Measurements from ENCODE around the gene CCDC187. TPM values are rescaled to one million over a fixed set of nuclear protein-coding genes. Genes with fewer than 3 reads are reported as not detected.
A peak's percentile ranks its signal among the peaks of the same experiment; 100 is the strongest.

CCDC187 gene
- polyA plus RNA-seq, 3 donors: not detected

- H3K27ac Mint-ChIP-seq: peak overlapping the region in 1 of 7 donors; percentile 27
- WGBS (ENCODE audit: insufficient coverage): 95% methylated on average over 3 of the region's 4 CpGs
- H3K4me3 Mint-ChIP-seq: no peak overlapping the region
Observed at GRCh38 chr9:136314944-136315343, 11.1 kb upstream of the CCDC187 start.

GRCh38 chr9:136314056-136314416, 10.1 kb upstream of the CCDC187 start:
- H3K9me3 ChIP-seq (replicated peaks in 1 of 2; ENCODE audit: control insufficient read depth in 1 of 2, insufficient read depth in 1 of 2, low read length in 2 of 2): peaks cover 10 to 26% of the 10 kb centered on the region in 2 donors
- DNase-seq: no peak
- peaks cover 0 to 3% of the 10 kb centered on the region in 2 donors for H3K27me3 ChIP-seq (ENCODE audit: control insufficient read depth in 2 of 2, insufficient read depth in 2 of 2, low read length in 2 of 2)
- no peaks in the 10 kb centered on the region for H4K20me1 ChIP-seq (ENCODE audit: insufficient read depth, low read length)
- H3K36me3 Mint-ChIP-seq: peaks cover 0 to 6% of the 10 kb centered on the region in 2 donors
- H3K27me3 Mint-ChIP-seq (ENCODE audit: low read depth in 3 of 3): peaks cover 0 to 2% (median 0%) of the 10 kb centered on the region in 3 donors
- H3K27ac Mint-ChIP-seq: no peak overlapping the region
- peaks cover 15 to 24% (median 18%) of the 10 kb centered on the region in 7 donors for H3K9me3 Mint-ChIP-seq
- no peak overlapping the region for H3K4me3 ChIP-seq (replicated peaks in 1 of 3; ENCODE audit: low read depth in 2 of 3, low read length in 3 of 3)
- no peaks in the 10 kb centered on the region for H3K4me1 Mint-ChIP-seq
- no peak overlapping the region for H3K27ac ChIP-seq (ENCODE audit: low read depth in 1 of 2, low read length in 2 of 2)
- H3K36me3 ChIP-seq (replicated peaks in 1 of 2; ENCODE audit: control insufficient read depth in 1 of 2, insufficient read depth in 2 of 2, low read length in 2 of 2): no peaks in the 10 kb centered on the region
- H3K4me1 ChIP-seq (ENCODE audit: control insufficient read depth in 1 of 2, insufficient read depth in 2 of 2, low read length in 2 of 2): no peaks in the 10 kb centered on the region
- H3K79me2 ChIP-seq (ENCODE audit: insufficient read depth, low read length): no peaks in the 10 kb centered on the region
- intact Hi-C loops (cut with micrococcal nuclease): no loop called here
- no peak overlapping the region for H2AFZ ChIP-seq (ENCODE audit: insufficient read depth, low read depth, low read length, poor library complexity, severe bottlenecking)
- no peak for TF ChIP-seq CTCF (IDR thresholded peaks at IDR 0.05)
- WGBS (ENCODE audit: insufficient coverage): no CpG with 5 or more reads among the region's 3 CpGs
- H3K9ac ChIP-seq (ENCODE audit: insufficient read depth, low read length, poor library complexity, severe bottlenecking): no peak overlapping the region
- H3K4me3 Mint-ChIP-seq: no peak overlapping the region
- H3K4me2 ChIP-seq (replicated peaks; ENCODE audit: extremely low read depth, low read length, poor library complexity, severe bottlenecking): no peak overlapping the region

More at GRCh38 chr9:136314944-136315343, 11.1 kb upstream of the CCDC187 start:
- H3K36me3 ChIP-seq (replicated peaks in 1 of 2; ENCODE audit: control insufficient read depth in 1 of 2, insufficient read depth in 2 of 2, low read length in 2 of 2): no peaks in the 10 kb centered on the region
- no peaks in the 10 kb centered on the region for H4K20me1 ChIP-seq (ENCODE audit: insufficient read depth, low read length)
- peaks cover 0 to 6% of the 10 kb centered on the region in 2 donors for H3K36me3 Mint-ChIP-seq
- no peak overlapping the region for H3K4me3 ChIP-seq (replicated peaks in 1 of 3; ENCODE audit: low read depth in 2 of 3, low read length in 3 of 3)
- no peaks in the 10 kb centered on the region for H3K79me2 ChIP-seq (ENCODE audit: insufficient read depth, low read length)
- H3K27me3 ChIP-seq (ENCODE audit: control insufficient read depth in 2 of 2, insufficient read depth in 2 of 2, low read length in 2 of 2): peaks cover 0 to 3% of the 10 kb centered on the region in 2 donors
- no peaks in the 10 kb centered on the region for H3K4me1 ChIP-seq (ENCODE audit: control insufficient read depth in 1 of 2, insufficient read depth in 2 of 2, low read length in 2 of 2)
- no peak for TF ChIP-seq CTCF (IDR thresholded peaks at IDR 0.05)
- intact Hi-C loops (cut with micrococcal nuclease): no loop called here
- peaks cover 0 to 2% (median 0%) of the 10 kb centered on the region in 3 donors for H3K27me3 Mint-ChIP-seq (ENCODE audit: low read depth in 3 of 3)
- no peaks in the 10 kb centered on the region for H3K4me1 Mint-ChIP-seq
- DNase-seq: no peak
- no peak overlapping the region for H3K4me2 ChIP-seq (replicated peaks; ENCODE audit: extremely low read depth, low read length, poor library complexity, severe bottlenecking)
- H3K9me3 ChIP-seq (replicated peaks in 1 of 2; ENCODE audit: control insufficient read depth in 1 of 2, insufficient read depth in 1 of 2, low read length in 2 of 2): peaks cover 10 to 26% of the 10 kb centered on the region in 2 donors
- H3K9me3 Mint-ChIP-seq: peaks cover 15 to 24% (median 18%) of the 10 kb centered on the region in 7 donors
- no peak overlapping the region for H3K9ac ChIP-seq (ENCODE audit: insufficient read depth, low read length, poor library complexity, severe bottlenecking)
- H2AFZ ChIP-seq (ENCODE audit: insufficient read depth, low read depth, low read length, poor library complexity, severe bottlenecking): no peak overlapping the region
- H3K27ac ChIP-seq (ENCODE audit: low read depth in 1 of 2, low read length in 2 of 2): no peak overlapping the region
